ENCODE measurements around the gene NDUFB5. TPM values are rescaled to one million over a fixed set of nuclear protein-coding genes. Genes with fewer than 3 reads are reported as not detected.

NDUFB5 gene
- total RNA-seq, 4 donors from 2014 or later: 111 to 149 (median 122) TPM

DNA sequence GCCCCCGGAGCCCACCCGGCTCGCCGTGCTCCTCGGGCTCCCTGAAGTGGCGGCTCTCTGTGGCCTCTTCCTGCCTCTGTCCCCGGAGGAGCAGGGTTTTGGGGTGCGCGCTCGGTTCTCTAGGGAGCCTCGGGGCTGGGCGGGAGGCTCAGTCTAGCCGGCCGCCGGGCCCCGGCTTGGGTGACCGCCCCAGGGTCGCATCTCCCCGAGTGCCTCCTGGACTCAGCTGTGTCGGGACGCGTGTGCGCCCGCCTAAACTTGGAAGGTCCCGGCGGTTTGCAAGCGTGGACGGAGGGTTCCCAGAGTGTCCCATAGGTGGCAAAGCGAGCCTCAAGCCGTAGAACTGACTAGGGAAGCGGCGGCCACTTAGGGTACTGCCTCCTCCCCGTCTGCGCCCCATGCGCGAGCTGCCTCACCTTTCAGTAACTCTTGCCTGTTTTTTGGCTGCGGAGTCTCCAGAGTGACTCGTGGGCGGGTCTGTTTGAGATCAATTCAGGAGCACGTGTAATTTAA, 41.3 kb upstream of the NDUFB5 start:
- TF ChIP-seq, protein P1, sequence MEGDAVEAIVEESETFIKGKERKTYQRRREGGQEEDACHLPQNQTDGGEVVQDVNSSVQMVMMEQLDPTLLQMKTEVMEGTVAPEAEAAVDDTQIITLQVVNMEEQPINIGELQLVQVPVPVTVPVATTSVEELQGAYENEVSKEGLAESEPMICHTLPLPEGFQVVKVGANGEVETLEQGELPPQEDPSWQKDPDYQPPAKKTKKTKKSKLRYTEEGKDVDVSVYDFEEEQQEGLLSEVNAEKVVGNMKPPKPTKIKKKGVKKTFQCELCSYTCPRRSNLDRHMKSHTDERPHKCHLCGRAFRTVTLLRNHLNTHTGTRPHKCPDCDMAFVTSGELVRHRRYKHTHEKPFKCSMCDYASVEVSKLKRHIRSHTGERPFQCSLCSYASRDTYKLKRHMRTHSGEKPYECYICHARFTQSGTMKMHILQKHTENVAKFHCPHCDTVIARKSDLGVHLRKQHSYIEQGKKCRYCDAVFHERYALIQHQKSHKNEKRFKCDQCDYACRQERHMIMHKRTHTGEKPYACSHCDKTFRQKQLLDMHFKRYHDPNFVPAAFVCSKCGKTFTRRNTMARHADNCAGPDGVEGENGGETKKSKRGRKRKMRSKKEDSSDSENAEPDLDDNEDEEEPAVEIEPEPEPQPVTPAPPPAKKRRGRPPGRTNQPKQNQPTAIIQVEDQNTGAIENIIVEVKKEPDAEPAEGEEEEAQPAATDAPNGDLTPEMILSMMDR (IDR thresholded peaks at IDR 0.05): peak in 5 of 6 experiments; percentile 51 to 70 (median 59)
- no peak for TF ChIP-seq POLR2A (IDR thresholded peaks at IDR 0.05)
- peak overlapping the region; percentile 63 to 84 (median 74) for H3K4me3 ChIP-seq (replicated peaks in 1 of 3)

GRCh38 chr3:179565496-179565895, 39.1 kb upstream of the NDUFB5 start:
- Histone ChIP-seq H3K27ac (no peak overlapping the region), H3K27me3 (no peaks in the 10 kb centered on the region), H3K36me3 (no peaks in the 10 kb centered on the region), H3K4me1 (peaks cover 6 to 8% of the 10 kb centered on the region in 2 donors), H3K9me3 (no peaks in the 10 kb centered on the region), H3K4me3 (replicated peaks in 1 of 3) (no peak overlapping the region)
- 87 to 89% methylated on average over 3 of the region's 3 CpGs for WGBS, 2 donors
- intact Hi-C loops (cut with DNase I): no loop called here
- TF ChIP-seq, protein P1 (IDR thresholded peaks at IDR 0.05): no peak
- TF ChIP-seq POLR2A (IDR thresholded peaks at IDR 0.05): no peak
- no peak for DNase-seq

More for the DNA sequence above, 41.3 kb upstream of the NDUFB5 start:
- 0 to 1% methylated on average over 11 to 20 of the region's 40 CpGs for WGBS, 2 donors
- Histone ChIP-seq H3K4me1 (peaks cover 6 to 8% of the 10 kb centered on the region in 2 donors), H3K36me3 (no peaks in the 10 kb centered on the region), H3K27ac (peak overlapping the region; percentile 28 to 78 (median 57)), H3K27me3 (no peaks in the 10 kb centered on the region), H3K9me3 (no peaks in the 10 kb centered on the region)
- intact Hi-C loops (cut with DNase I): no loop called here
- peak; percentile 68 to 75 for DNase-seq

- intact Hi-C loops (cut with DNase I): no loop called here
- TF ChIP-seq, protein P1 (IDR thresholded peaks at IDR 0.05): no peak
- no peak for TF ChIP-seq POLR2A (IDR thresholded peaks at IDR 0.05)
- Histone ChIP-seq H3K36me3 (peaks cover 10 to 47% of the 10 kb centered on the region in 2 donors), H3K4me1 (no peaks in the 10 kb centered on the region), H3K9me3 (no peaks in the 10 kb centered on the region), H3K27ac (no peak overlapping the region), H3K4me3 (replicated peaks in 1 of 3) (no peak overlapping the region), H3K27me3 (no peaks in the 10 kb centered on the region)
- DNase-seq: no peak
- 93 to 100% methylated on average over 1 of the region's 1 CpG for WGBS, 2 donors
These were observed 23.6 kb upstream of the NDUFB5 start for GRCh38 chr3:179580992-179581391.

- no peaks in the 10 kb centered on the region for H3K9me3 ChIP-seq
- TF ChIP-seq POLR2A (IDR thresholded peaks at IDR 0.05): no peak
- TF ChIP-seq, protein P1 (IDR thresholded peaks at IDR 0.05): no peak
- H3K27me3 ChIP-seq: no peaks in the 10 kb centered on the region
- no peak overlapping the region for H3K27ac ChIP-seq
- no peaks in the 10 kb centered on the region for H3K4me1 ChIP-seq
- no peak overlapping the region for H3K4me3 ChIP-seq (replicated peaks in 1 of 3)
- DNase-seq: no peak
- intact Hi-C loops (cut with DNase I): no loop called here
- peaks cover 45 to 53% of the 10 kb centered on the region in 2 donors for H3K36me3 ChIP-seq
These were observed 15.5 kb upstream of the NDUFB5 start for GRCh38 chr3:179589143-179589542.

GRCh38 chr3:179590669-179591068, 13.9 kb upstream of the NDUFB5 start:
- no peaks in the 10 kb centered on the region for H3K9me3 ChIP-seq
- 84 to 86% methylated on average over 2 of the region's 2 CpGs for WGBS, 2 donors
- H3K27ac ChIP-seq: peak overlapping the region in 2 of 3 donors; percentile 3 to 77
- no peak for TF ChIP-seq POLR2A (IDR thresholded peaks at IDR 0.05)
- TF ChIP-seq, protein P1 (IDR thresholded peaks at IDR 0.05): no peak
- DNase-seq: no peak
- H3K4me1 ChIP-seq: no peaks in the 10 kb centered on the region
- H3K4me3 ChIP-seq (replicated peaks in 1 of 3): no peak overlapping the region
- H3K36me3 ChIP-seq: peaks cover 48 to 57% of the 10 kb centered on the region in 2 donors
- no peaks in the 10 kb centered on the region for H3K27me3 ChIP-seq
- intact Hi-C loops (cut with DNase I): no loop called here

Measured in thyroid gland (tissue), 4 donors.